NCI-H510A treated with DMSO at 0.1 percent for 48 hours (cell line): Measurements from ENCODE around the gene ZNF496.

Experiments
- DNase-seq: peaks from one replicate; lab custom pipeline; 2025; lab: John Stamatoyannopoulos, UW

The ZNF496 gene

GRCh38 chr1:247326411-247327130 lies 5.1 kb downstream of the ZNF496 start:
- DNase-seq: no peak

DNA sequence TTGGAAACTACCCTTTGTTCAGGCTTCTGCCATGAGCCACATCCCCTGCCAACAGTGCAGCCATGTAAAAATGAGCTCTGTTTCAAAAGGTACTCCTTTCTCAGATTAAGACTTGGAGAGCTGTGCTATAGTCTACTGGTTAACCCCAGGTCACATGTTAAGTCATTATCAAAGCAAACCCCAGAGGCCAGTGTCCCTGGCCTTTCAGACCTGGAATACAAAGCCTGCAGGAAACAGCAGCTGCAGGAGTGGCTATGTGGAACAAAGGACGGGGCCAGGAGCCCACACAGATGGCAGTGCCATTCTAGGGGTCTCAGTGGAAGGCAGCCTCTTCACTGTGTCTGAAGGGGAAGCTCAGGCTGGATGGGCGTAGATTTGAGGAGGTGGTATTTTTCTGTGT lies 6.7 kb downstream of the ZNF496 start:
- DNase-seq: no peak

DNA sequence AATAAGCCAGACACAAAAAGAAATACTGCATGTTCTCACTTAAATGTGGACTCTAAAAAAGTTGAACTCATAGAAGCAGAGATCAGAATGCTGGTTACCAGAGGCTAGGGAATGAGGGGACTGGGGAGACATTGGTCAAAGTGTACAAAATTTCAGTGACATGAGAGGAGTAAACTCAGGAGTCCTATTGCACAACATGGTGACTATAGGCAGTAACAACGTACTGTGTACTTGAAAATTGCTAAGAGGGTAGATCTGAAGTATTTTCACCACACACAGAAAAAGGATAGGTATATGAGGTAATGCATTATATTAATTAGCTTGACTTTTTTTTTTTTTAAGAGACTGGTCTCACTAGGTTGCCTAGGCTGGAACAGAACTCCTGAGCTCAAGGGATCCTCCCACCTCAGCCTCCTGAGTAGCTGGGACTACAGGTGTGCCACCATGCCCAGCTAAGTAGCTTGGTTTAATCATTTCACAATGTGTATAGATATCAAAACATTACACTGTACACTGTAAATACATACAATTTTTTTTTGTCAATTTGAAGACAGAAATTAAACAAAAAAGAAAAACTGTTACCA lies 7.4 kb downstream of the ZNF496 start:
- DNase-seq: no peak

DNA sequence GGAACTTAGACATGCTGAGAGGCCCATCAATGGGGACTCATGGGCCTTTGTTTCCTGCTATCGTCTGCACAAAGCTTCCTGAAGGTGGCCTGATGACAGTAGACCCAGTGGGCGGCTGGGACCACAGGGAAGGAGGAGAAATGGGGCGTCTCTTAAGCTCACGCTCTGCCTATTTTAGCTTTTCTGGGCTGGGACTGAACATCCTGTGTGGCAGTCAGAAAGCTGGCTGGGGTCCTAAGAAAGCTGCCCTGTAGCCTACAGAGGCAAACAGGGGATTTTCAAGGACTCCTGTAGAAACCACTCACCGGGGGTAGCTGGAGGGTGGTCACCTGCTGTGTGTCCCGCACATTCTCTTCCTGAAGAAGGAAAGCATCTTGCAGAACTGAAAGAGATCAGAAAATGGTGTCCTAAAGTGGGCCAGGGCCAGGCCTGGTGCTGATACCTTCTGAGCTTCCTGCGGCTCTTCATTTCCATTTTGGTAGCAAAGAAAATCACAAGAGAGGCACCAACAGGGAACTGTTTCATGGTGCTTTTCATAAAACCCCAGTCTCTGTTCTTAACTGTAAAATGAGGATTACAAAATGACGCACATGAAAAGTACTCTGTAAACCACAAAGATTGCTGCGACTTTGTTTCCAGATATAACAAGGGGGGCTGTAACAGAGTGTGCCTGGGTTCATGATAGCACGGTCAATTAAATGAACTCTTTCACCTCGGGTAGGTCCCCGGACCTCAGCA lies 8.6 kb downstream of the ZNF496 start:
- no peak for DNase-seq

GRCh38 chr1:247322442-247322841 lies 9.2 kb downstream of the ZNF496 start:
- DNase-seq: no peak

- no peak for DNase-seq
Observed at GRCh38 chr1:247317702-247318101, 14.0 kb downstream of the ZNF496 start.

DNA sequence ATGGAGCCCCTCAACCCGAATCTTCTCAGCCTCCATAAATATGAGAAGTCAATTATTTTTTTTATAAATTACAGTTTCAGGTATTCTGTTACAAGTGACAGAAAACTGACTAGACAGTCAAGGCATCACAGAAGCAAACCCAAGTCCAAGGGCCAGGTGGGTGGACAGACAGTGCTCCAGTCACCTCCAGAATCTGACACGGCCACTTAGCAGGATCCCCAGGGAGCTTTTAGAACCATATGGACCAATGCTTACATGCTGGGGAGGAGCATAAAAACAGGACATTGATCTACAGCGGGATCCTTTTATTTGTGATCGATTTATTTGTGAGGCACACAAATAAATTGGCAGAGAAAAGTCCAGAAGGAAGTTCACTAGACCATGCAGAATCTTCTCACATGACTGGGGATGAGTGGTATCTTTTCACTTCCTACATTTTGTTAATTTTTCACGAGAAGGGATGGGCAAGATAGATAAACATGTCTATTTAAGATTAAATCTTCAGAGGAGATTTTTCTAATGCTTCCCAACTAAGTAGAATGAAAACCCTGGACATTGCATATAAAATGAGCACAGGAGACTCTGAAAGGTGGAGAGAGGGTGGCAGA lies 15.0 kb downstream of the ZNF496 start:
- DNase-seq: no peak

DNA sequence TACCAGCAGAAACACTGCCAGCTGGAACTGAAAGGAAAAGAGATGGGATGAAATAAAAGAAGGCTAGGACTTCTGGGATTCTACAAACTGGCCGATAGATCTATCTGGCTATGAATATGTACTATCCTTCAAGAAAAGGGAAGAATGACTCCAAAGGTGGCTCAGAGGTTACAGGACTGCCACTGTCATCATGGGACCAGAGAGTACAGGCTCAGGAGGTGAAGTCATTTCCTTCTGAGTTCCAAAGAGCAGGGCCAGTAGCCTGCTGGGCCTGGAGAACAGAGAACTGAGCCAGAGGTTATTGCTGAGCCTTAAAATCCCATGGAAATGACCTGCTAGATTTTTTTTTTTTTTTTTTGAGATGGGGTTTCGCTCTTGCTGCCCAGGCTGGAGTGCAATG lies 27.6 kb downstream of the ZNF496 start:
- DNase-seq: no peak

GRCh38 chr1:247303216-247303615 lies 28.5 kb downstream of the ZNF496 start:
- DNase-seq: no peak

- DNase-seq: no peak
Observed at GRCh38 chr1:247301176-247301540, 30.5 kb downstream of the ZNF496 start.

DNA sequence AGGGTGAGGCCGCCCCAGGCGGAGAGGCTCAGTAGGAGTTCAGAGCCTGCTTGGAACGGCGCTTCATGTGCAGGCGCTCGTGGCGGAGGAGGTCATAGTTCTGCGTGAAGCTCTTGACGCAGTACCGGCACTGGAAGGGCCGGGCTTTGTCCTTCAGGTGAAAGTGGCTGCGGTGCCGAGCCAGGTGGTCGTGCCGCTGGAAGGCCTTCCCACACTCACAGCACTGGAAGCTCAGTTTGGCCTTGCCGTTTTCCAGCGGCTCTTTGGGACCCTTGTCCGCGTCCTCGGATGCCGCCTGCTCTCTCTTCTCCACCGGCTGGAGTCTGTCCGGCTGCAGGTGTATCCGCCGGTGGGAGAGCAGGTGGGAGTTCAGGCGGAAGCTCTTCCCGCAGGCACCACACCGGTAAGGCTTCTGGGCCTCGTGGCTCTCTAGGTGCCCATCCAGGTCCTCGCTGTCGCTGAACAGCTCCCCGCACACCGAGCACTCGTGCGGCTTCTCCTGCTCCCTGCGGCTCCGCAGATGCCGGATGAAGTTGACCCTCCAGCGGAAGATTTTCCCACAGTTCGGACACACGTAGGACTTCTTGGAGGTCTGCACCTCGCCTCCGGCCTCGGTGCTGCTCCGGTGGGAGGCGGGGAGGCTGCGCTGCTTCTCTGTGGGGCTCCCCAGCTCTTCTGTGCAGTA lies 31.0 kb downstream of the ZNF496 start:
- no peak for DNase-seq

DNA sequence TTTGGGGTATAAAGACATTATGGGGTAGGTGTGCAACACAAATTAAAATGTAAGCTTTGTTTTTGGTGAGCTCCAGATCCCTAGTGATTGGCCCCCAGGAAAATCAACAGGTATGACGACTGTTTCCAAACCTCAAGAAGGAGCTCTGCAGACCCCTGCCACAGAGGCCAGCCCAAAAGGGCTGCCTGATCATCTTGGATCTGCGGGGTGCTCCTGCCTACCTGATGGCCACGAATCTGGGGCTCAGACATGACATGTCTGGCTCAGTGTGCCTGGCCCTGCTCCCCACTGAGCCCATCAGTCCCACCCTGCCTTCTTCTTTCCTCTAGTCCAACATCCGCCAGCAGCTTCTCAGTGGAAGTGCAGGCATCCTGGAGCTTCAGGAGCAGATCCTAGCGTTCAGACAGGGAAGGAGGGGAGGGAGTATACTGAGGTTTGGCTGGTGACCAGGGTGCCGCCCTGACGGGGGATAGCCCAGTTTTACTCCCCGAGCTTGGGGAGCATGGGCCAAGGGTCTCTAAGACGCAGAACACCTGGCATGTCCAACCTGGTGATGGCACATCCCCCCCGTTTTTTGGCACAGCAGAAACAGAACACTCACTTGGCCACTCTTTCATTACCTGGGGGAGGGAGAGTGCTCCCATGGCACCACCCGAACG lies 31.8 kb downstream of the ZNF496 start:
- no peak for DNase-seq

GRCh38 chr1:247298701-247299100 lies 33.0 kb downstream of the ZNF496 start:
- no peak for DNase-seq

- DNase-seq: no peak
Observed at GRCh38 chr1:247298124-247298481, 33.6 kb downstream of the ZNF496 start.

DNA sequence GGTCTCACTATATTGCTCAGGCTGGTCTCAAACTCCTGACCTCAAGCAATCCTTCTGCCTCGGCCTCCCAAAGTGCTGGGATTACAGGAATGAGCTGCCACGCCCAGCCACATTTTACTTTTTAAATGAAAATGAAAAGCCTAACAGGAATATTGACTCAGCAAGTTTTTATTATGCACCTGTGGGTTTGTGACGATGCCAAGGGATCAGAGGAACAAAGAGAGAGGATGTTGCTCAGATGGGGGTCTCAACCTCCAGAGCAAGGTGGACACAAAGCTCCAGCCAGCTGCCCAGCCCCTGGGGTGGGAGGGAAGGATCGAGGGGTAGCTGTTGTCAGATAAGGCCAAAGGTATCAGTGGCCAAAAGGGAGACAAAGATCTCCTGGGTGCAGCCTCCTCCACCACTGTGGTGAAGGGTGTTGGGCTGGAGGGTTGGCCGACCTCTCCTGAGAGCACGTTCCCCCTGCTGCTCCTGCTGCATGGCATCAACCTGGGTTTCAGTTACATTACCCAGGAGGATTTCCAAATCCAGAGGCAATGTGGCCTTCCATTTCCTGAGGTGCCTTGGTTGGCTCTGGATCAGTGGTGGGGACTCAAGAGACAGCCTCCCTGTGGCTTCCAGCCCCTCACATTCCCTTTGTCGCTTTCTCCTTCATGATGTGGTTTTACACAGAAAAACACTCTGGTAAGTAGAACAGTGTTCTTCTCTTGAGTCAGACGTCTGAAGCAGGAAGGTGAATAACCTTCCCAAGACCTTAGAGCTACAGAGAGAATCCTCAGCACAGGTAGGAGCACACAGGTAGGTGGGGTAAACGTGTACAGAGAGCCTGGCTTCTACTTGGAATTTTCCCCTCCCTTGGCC lies 34.2 kb downstream of the ZNF496 start:
- no peak for DNase-seq

DNA sequence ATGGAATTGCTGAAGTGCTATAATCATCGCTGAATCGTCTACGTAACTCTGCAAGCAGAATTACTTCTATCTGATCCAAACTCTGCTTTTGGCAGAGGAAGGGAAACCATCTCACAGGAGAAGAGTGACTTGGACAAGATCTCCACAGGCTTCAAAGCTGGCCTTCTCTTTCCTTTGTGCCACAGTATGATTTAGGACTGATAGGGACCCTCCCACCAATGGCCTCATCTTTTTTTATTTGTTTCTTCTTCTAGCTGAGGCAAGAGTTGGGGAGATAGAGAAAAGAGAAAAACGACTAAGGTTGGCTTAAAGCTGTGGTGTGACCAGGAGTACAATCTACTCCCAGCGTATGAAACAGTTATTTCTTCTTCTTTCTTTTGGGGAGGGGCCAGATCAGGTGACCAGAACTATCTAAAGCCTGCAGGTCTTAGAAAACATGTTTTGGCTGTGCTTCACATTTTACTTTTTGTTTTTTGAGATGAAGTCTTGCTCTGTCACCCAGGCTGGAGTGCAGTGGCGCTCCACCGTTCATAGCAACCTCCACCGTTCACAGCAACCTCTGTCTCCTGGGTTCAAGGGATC lies 35.0 kb downstream of the ZNF496 start:
- no peak for DNase-seq

DNA sequence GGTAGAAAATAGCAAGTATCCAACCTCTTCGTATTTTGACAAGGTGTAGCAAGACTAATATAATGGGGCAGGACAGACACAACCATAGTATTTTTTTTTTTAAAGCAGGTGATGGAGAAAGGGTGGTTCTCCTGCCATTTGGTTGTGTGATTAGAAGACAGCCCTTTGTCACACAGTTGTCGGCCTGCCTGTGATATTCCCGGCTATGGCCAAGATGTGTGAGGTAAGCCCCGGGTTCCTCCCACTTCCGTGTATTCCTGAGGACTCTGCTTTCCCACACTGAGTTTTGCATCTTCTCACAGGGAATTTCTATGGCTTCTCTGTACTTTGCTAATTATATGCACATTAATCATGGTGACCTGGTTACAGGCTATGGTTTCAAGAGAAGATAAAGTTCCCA lies 35.9 kb downstream of the ZNF496 start:
- no peak for DNase-seq

- no peak for DNase-seq
Observed at GRCh38 chr1:247295274-247295684, 36.4 kb downstream of the ZNF496 start.

DNA sequence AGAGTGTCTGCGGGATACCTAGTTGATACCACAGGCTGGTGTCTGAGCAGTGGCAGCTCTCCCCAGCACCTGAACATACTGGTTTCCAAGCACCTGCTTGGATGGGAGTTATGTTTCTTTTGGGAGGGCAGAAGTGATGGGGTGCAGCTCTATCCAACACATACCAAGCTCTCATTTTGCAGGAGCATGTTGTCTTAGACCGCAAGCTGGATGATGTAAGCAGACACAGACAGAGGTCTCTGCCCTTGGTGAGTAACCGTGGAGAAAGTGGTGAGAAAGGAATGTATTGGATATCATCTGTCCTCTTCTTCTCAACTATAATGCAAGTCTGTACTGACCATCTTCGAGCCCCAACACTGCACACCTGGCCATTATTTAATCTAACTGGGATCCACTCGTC lies 37.4 kb downstream of the ZNF496 start:
- no peak for DNase-seq

DNA sequence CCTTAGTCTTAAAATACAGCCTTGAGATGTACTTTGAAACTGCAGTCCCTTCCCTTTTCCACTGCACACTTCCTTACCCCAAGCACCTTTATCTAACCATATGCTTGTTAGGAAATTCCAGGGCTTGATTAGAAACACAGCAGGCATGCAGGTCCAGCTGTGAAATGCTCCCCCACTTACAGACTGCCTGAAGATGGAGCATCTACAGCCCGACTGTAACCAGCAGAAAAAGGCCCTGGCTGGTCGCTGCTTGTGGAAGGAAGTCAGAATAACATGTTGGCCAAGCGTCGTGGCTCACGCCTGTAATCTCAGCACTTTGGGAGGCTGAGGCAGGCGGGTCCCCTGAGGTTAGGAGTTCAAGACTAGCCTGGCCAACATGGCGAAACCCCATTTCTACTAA lies 38.6 kb downstream of the ZNF496 start:
- no peak for DNase-seq
